Measurements from ENCODE around the gene MYEF2. TPM values are rescaled to one million over a fixed set of nuclear protein-coding genes. Genes with fewer than 3 reads are reported as not detected.

Gene MYEF2
- total and polyA plus RNA-seq, 10 of the 15 experiments (the other 5 are each of a cell fraction or from before 2014, with no cell fraction given) = 9.2 to 47.0 (median 19.9) TPM

DNA sequence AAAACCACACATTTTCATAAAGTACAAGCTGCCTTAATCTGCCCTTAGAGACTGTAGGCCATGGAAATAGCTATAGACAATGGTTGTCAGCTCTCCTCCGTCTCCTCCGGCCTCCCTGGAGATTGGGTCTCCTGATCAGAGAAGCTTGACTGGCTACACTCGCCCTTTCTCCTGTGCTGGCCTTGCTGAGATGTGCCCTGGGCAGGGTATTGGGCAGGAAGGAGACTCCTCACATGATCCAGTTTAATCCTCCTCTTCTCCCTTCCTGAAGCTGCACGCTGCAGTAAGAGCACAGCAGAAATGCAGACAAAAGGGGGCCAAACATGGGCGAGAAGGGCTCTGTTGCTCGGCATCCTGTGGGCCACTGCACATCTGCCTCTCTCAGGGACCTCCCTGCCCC, 57.4 kb downstream of the MYEF2 start, which contains the start of gene SLC24A5 (continued):
- TF ChIP-seq, protein P1, sequence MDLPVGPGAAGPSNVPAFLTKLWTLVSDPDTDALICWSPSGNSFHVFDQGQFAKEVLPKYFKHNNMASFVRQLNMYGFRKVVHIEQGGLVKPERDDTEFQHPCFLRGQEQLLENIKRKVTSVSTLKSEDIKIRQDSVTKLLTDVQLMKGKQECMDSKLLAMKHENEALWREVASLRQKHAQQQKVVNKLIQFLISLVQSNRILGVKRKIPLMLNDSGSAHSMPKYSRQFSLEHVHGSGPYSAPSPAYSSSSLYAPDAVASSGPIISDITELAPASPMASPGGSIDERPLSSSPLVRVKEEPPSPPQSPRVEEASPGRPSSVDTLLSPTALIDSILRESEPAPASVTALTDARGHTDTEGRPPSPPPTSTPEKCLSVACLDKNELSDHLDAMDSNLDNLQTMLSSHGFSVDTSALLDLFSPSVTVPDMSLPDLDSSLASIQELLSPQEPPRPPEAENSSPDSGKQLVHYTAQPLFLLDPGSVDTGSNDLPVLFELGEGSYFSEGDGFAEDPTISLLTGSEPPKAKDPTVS (IDR thresholded peaks at IDR 0.05; ENCODE audit: low read depth, low read length) = no peak
- TF ChIP-seq, protein P2, sequence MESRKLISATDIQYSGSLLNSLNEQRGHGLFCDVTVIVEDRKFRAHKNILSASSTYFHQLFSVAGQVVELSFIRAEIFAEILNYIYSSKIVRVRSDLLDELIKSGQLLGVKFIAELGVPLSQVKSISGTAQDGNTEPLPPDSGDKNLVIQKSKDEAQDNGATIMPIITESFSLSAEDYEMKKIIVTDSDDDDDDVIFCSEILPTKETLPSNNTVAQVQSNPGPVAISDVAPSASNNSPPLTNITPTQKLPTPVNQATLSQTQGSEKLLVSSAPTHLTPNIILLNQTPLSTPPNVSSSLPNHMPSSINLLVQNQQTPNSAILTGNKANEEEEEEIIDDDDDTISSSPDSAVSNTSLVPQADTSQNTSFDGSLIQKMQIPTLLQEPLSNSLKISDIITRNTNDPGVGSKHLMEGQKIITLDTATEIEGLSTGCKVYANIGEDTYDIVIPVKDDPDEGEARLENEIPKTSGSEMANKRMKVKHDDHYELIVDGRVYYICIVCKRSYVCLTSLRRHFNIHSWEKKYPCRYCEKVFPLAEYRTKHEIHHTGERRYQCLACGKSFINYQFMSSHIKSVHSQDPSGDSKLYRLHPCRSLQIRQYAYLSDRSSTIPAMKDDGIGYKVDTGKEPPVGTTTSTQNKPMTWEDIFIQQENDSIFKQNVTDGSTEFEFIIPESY (IDR thresholded peaks at IDR 0.05) = no peak

DNA sequence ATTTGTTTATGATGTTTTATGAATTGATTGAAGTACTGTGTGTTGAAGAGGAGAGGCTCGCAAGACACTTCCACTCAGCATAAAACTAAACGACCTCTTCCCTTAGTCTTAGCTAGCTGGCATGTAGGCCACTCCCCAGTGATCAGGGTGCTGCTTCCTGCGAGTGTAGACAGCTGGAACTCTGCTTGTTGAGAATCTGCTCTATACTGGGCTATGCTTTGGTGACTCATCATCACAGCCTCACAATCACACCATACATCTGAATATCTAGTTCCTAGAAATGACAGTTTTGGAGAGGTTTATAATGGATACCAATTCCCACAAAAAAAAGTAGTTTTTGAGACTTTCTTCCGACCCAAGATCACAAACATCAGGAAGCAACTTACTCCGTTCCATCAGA, 58.8 kb downstream of the MYEF2 start:
- ATAC-seq (no peak), FAIRE-seq (no peak), DNase-seq (ENCODE audit: low read depth, low spot score) (no peak)
- in situ Hi-C loops (cut with MboI) = no loop called here
- no TSS peak for BruUV-seq (replicated peaks)
- ChIA-PET POLR2A (no interaction called here), SMC1A (ENCODE audit: uncharacterized antibody, unreplicated experiment) (interaction anchor here (0.6 to 1.1 kb wide), 2 partner anchors 8 to 62 kb away, joined by 3 to 4 read pairs; no protein-coding TSS in a partner anchor), CTCF (no interaction called here), RAD21 (ENCODE audit: unreplicated experiment) (no interaction called here)
- Histone ChIP-seq H3K79me2 (ENCODE audit: control insufficient read depth, insufficient read depth, low read length) (no peaks in the 10 kb centered on the region), H3K4me1 (ENCODE audit: control insufficient read depth, insufficient read depth, low read length) (no peaks in the 10 kb centered on the region), H3K9ac (ENCODE audit: control insufficient read depth, insufficient read depth, low read length) (no peak overlapping the region), H3K4me3 (no peak overlapping the region), H2AFZ (ENCODE audit: control insufficient read depth, low read depth, low read length) (no peak overlapping the region), H3K27ac (ENCODE audit: control insufficient read depth, insufficient read depth) (no peak overlapping the region), H3K27me3 (replicated peaks in 1 of 2; ENCODE audit: control insufficient read depth in 2 of 2, insufficient read depth in 2 of 2, low read length in 1 of 2) (no peaks in the 10 kb centered on the region), H3K4me2 (ENCODE audit: control insufficient read depth, insufficient read depth) (no peak overlapping the region), H4K20me1 (ENCODE audit: control insufficient read depth, insufficient read depth) (no peaks in the 10 kb centered on the region), H3K9me3 (replicated peaks; ENCODE audit: control insufficient read depth, insufficient read depth, low read length) (no peaks in the 10 kb centered on the region), H3K36me3 (ENCODE audit: control insufficient read depth in 2 of 2, insufficient read depth in 2 of 2, low read length in 1 of 2) (no peaks in the 10 kb centered on the region)
- WGBS (ENCODE audit: insufficient coverage, insufficient replicate concordance, low lambda C conversion rate, missing lambda C conversion rate) = 40% methylated on average over 5 of the region's 5 CpGs
- intact Hi-C loops (cut with micrococcal nuclease; ENCODE audit: unreplicated experiment) = no loop called here
- TF ChIP-seq, protein P3, sequence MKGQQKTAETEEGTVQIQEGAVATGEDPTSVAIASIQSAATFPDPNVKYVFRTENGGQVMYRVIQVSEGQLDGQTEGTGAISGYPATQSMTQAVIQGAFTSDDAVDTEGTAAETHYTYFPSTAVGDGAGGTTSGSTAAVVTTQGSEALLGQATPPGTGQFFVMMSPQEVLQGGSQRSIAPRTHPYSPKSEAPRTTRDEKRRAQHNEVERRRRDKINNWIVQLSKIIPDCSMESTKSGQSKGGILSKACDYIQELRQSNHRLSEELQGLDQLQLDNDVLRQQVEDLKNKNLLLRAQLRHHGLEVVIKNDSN (IDR thresholded peaks at IDR 0.05; ENCODE audit: borderline replicate concordance, extremely low read length, insufficient read depth, low read depth, low read length) = no peak
- TF ChIP-seq ZNF384 (IDR thresholded peaks at IDR 0.05; ENCODE audit: borderline replicate concordance, low read depth, low read length) = no peak
- TF ChIP-seq CREM (IDR thresholded peaks at IDR 0.05; ENCODE audit: low read depth) = no peak
- no peak for TF ChIP-seq ASH2L (IDR thresholded peaks at IDR 0.05; ENCODE audit: borderline replicate concordance, low read depth)
- TF ChIP-seq WRNIP1 (IDR thresholded peaks at IDR 0.05; ENCODE audit: borderline replicate concordance, low read depth, low read length) = no peak
- no peak for TF ChIP-seq NR2F1 (conservative IDR thresholded peaks at IDR 0.05)
- TF ChIP-seq BCL11A (IDR thresholded peaks at IDR 0.05; ENCODE audit: low read depth, low read length) = no peak
- no peak for TF ChIP-seq ZNF207 (IDR thresholded peaks at IDR 0.05; ENCODE audit: borderline replicate concordance)
- no peak for TF ChIP-seq RFX5 (IDR thresholded peaks at IDR 0.05; ENCODE audit: low read depth, low read length)
- no peak for TF ChIP-seq NFIC (IDR thresholded peaks at IDR 0.05; ENCODE audit: low read depth, low read length)
- TF ChIP-seq, protein P4, sequence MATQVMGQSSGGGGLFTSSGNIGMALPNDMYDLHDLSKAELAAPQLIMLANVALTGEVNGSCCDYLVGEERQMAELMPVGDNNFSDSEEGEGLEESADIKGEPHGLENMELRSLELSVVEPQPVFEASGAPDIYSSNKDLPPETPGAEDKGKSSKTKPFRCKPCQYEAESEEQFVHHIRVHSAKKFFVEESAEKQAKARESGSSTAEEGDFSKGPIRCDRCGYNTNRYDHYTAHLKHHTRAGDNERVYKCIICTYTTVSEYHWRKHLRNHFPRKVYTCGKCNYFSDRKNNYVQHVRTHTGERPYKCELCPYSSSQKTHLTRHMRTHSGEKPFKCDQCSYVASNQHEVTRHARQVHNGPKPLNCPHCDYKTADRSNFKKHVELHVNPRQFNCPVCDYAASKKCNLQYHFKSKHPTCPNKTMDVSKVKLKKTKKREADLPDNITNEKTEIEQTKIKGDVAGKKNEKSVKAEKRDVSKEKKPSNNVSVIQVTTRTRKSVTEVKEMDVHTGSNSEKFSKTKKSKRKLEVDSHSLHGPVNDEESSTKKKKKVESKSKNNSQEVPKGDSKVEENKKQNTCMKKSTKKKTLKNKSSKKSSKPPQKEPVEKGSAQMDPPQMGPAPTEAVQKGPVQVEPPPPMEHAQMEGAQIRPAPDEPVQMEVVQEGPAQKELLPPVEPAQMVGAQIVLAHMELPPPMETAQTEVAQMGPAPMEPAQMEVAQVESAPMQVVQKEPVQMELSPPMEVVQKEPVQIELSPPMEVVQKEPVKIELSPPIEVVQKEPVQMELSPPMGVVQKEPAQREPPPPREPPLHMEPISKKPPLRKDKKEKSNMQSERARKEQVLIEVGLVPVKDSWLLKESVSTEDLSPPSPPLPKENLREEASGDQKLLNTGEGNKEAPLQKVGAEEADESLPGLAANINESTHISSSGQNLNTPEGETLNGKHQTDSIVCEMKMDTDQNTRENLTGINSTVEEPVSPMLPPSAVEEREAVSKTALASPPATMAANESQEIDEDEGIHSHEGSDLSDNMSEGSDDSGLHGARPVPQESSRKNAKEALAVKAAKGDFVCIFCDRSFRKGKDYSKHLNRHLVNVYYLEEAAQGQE (IDR thresholded peaks at IDR 0.05; ENCODE audit: low read depth, low read length) = no peak
- TF ChIP-seq, protein P5, sequence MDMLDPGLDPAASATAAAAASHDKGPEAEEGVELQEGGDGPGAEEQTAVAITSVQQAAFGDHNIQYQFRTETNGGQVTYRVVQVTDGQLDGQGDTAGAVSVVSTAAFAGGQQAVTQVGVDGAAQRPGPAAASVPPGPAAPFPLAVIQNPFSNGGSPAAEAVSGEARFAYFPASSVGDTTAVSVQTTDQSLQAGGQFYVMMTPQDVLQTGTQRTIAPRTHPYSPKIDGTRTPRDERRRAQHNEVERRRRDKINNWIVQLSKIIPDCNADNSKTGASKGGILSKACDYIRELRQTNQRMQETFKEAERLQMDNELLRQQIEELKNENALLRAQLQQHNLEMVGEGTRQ (IDR thresholded peaks at IDR 0.05; ENCODE audit: borderline replicate concordance, low read depth, low read length) = no peak
- TF ChIP-seq BACH1 (IDR thresholded peaks at IDR 0.05; ENCODE audit: borderline replicate concordance) = no peak
